Endothelial cell (in vitro differentiated cells): ENCODE measurements around the gene ZNF808. TPM values are rescaled to one million over a fixed set of nuclear protein-coding genes. Genes with fewer than 3 reads are reported as not detected.
A peak's percentile ranks its signal among the peaks of the same experiment; 100 is the strongest.
"Not testable (repeated sequence)": the region's sequence is repeated elsewhere in the genome, so short reads cannot be mapped to it uniquely, and the experiment has no call there.

Experiments used
- DNase-seq: peaks from one replicate; pipeline ENCODE4 v3.0.0; 2021; ENCODE audit warnings: low spot score
- H3K27ac Mint-ChIP-seq: one replicate; pipeline ENCODE4 v1.8.0; 2021; ENCODE audit warnings: mixed read lengths, inconsistent platforms; ENCODE audit not compliant: unreplicated experiment
- H3K27me3 Mint-ChIP-seq: one replicate; pipeline ENCODE4 v1.8.0; 2021; ENCODE audit warnings: mild to moderate bottlenecking, moderate library complexity, mixed read lengths, inconsistent platforms; ENCODE audit not compliant: unreplicated experiment
- H3K36me3 Mint-ChIP-seq: one replicate; pipeline ENCODE4 v1.8.0; 2021; ENCODE audit warnings: mild to moderate bottlenecking, low read depth, mixed read lengths, inconsistent platforms; ENCODE audit not compliant: unreplicated experiment
- H3K4me1 Mint-ChIP-seq: one replicate; pipeline ENCODE4 v1.8.0; 2021; ENCODE audit warnings: mild to moderate bottlenecking, mixed read lengths, inconsistent platforms; ENCODE audit not compliant: unreplicated experiment
- H3K4me3 Mint-ChIP-seq: one replicate; pipeline ENCODE4 v1.8.0; 2021; ENCODE audit warnings: mild to moderate bottlenecking, mixed read lengths, inconsistent platforms; ENCODE audit not compliant: unreplicated experiment
- H3K9me3 Mint-ChIP-seq: one replicate; pipeline ENCODE4 v1.8.0; 2021; ENCODE audit warnings: mixed read lengths, inconsistent platforms; ENCODE audit not compliant: unreplicated experiment
- total RNA-seq: library from RNA; stranded (reverse); fragmentation: NEBNext Ultra II Directional; extraction: Animal tissue kit (Norgen Biotek cat#: 25700); gene quantifications from one replicate; pipeline ENCODE4 v1.2.1, GENCODE V29; 2021; ENCODE audit not compliant: unreplicated experiment
- TF ChIP-seq, protein P1 (sequence below): fragments of 200-600 bp; sonication (generic); IDR thresholded peaks from one replicate; pipeline ENCODE4 v1.5.0; 2021; ENCODE audit warnings: antibody characterized with exemption; ENCODE audit not compliant: unreplicated experiment

ZNF808 gene
- total RNA-seq, 1 donor from 2014 or later: 22.6 TPM

DNA sequence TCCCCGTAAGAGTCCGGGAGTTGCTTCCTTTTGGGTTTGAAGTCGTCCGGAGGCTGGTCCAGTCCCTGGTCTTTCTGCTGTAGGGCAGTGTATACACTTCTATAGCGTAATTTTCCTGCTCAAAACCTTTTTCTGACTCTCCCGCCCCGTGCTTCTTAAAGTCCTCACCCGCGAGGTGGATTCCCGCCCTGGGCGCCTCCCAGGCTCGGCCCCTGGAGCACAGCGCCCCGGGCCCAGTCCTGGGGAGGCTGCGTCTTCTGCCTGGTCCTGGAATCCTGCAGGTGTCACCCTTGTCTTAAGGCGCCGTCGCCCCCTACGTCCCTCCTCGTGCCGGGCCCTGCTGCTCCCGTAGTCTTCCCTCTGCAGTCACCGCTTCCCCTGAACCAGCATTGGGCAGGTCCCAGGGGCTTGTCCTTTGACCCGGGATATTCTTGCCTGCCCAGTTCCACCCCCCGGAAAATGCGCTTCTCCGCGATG lies 34.4 kb upstream of the ZNF808 start:
- DNase-seq: peak; percentile 20
- H3K36me3 Mint-ChIP-seq: peaks cover 5% of the 10 kb centered on the region
- no peak overlapping the region for H3K27ac Mint-ChIP-seq
- H3K9me3 Mint-ChIP-seq: peaks cover 18% of the 10 kb centered on the region
- TF ChIP-seq, protein P1, sequence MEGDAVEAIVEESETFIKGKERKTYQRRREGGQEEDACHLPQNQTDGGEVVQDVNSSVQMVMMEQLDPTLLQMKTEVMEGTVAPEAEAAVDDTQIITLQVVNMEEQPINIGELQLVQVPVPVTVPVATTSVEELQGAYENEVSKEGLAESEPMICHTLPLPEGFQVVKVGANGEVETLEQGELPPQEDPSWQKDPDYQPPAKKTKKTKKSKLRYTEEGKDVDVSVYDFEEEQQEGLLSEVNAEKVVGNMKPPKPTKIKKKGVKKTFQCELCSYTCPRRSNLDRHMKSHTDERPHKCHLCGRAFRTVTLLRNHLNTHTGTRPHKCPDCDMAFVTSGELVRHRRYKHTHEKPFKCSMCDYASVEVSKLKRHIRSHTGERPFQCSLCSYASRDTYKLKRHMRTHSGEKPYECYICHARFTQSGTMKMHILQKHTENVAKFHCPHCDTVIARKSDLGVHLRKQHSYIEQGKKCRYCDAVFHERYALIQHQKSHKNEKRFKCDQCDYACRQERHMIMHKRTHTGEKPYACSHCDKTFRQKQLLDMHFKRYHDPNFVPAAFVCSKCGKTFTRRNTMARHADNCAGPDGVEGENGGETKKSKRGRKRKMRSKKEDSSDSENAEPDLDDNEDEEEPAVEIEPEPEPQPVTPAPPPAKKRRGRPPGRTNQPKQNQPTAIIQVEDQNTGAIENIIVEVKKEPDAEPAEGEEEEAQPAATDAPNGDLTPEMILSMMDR: no peak
- peaks cover 3% of the 10 kb centered on the region for H3K4me1 Mint-ChIP-seq
- peaks cover 8% of the 10 kb centered on the region for H3K27me3 Mint-ChIP-seq
- H3K4me3 Mint-ChIP-seq: peak overlapping the region; percentile 86

DNA sequence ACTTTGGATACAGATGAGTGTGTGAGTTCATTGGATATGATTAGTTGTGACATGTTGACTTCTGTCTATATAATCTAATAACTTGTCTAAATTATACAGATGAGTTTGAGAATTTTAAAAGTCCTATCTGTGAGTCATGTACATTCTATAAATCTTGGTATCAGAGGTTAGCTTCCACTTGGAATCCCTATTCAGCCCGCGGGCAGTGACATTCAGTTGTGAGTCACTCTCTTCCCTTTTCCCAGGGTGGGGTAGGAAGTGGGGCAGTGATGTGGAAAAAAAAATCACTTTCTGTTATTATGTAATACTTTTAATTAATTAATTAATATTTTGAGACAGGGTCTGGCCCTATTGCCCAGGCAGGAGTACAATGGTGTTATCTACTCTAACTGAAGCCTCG lies 33.0 kb upstream of the ZNF808 start:
- Mint-ChIP-seq H3K27me3 (peaks cover 8% of the 10 kb centered on the region), H3K9me3 (peaks cover 18% of the 10 kb centered on the region)

DNA sequence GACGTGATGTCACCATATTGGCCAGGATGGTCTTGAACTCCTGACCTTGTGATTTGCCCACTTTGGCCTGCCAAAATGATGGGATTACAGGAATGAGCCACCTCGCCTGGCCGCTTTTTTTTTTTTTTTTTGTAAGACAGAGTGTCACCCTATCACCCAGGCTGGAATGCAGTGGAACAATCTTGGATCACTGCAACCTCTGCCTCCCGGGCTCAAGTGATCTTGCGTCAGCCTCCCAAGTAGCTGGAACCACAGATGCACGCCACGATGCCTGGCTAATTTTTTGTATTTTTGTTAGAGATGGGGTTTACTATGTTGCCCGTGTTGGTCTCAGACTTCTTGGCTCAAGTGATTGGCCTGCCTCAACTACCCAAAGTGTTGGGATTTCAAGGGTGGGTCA lies 28.9 kb upstream of the ZNF808 start:
- TF ChIP-seq, protein P1: no peak
- Mint-ChIP-seq H3K4me3 (no peak overlapping the region), H3K36me3 (peaks cover 7% of the 10 kb centered on the region), H3K27ac (no peak overlapping the region), H3K9me3 (peaks cover 6% of the 10 kb centered on the region), H3K4me1 (peaks cover 9% of the 10 kb centered on the region), H3K27me3 (peaks cover 6% of the 10 kb centered on the region)
- DNase-seq: no peak

More for the DNA sequence above, 33.0 kb upstream of the ZNF808 start:
- H3K27ac Mint-ChIP-seq: no peak overlapping the region
- TF ChIP-seq, protein P1: no peak
- H3K4me1 Mint-ChIP-seq: peaks cover 3% of the 10 kb centered on the region
- H3K4me3 Mint-ChIP-seq: no peak overlapping the region
- DNase-seq: no peak
- peaks cover 7% of the 10 kb centered on the region for H3K36me3 Mint-ChIP-seq

DNA sequence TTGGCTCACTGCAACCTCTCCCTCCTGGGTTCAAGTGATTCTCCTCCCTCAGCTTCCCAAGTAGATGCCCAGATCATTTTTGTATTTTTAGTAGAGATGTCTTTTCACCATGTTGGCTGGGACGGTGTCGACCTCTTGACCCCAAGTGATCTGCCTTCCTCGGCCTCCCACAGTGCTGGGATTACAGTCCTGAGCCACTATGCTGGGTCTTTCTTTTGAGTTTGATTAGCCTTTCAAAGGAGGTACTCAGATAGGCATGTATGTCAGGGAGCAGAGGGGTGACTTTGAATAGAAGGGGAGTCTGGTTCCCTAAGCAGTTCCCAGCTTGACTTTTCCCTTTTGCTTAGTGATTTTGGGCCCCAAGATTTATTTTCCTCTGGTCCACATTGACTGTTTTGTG lies 27.0 kb upstream of the ZNF808 start:
- not testable (repeated sequence) for H3K27me3 Mint-ChIP-seq, H3K36me3 Mint-ChIP-seq, DNase-seq

DNA sequence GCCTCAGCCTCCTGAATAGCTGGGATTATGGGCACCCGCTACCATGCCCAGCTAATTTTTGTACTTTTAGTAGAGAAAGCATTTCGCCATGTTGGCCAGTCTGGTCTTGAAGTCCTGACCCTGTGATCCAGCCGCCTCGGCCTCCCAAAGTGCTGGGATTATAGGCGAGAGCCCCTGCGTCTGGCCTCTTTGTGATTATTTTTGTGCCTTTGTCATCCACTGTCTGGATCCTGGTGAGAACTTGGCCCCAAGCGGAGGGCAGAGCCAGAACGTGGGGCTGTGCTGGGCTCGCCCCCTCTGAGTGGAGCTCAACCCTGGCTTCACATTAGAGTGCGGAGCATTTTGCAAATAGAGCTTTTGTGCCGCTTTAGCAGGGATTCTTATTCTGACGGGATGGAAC lies 26.5 kb upstream of the ZNF808 start:
- not testable (repeated sequence) for H3K27ac Mint-ChIP-seq, H3K36me3 Mint-ChIP-seq, H3K27me3 Mint-ChIP-seq, H3K4me3 Mint-ChIP-seq, DNase-seq, H3K9me3 Mint-ChIP-seq
- H3K4me1 Mint-ChIP-seq: peaks cover 12% of the 10 kb centered on the region

More for the DNA sequence above, 27.0 kb upstream of the ZNF808 start:
- H3K27ac Mint-ChIP-seq, H3K4me3 Mint-ChIP-seq, H3K9me3 Mint-ChIP-seq: not testable (repeated sequence)
- peaks cover 12% of the 10 kb centered on the region for H3K4me1 Mint-ChIP-seq

DNA sequence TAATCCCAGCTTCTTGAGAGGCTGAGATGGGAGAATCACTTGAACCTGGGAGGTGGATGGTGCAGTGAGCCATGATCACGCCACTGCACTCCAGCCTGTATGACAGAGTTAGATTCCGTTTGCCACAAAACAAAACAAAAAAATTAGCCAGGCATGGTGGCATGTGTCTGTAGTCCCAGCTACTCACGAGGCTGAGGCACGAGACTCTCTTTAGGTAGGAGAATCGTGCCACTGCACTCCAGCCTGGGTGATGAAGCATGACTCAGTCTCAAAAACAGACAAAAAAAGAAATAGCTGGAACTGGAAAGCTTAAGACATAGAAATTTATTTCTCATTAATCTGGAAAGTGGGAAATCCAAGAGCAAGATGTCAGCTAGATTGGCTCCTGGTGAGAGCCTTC lies 20.2 kb upstream of the ZNF808 start:
- H3K4me1 Mint-ChIP-seq: peaks cover 3% of the 10 kb centered on the region
- peaks cover 16% of the 10 kb centered on the region for H3K36me3 Mint-ChIP-seq
- peaks cover 4% of the 10 kb centered on the region for H3K9me3 Mint-ChIP-seq
- no peak overlapping the region for H3K4me3 Mint-ChIP-seq
- no peaks in the 10 kb centered on the region for H3K27me3 Mint-ChIP-seq
- no peak for DNase-seq
- no peak overlapping the region for H3K27ac Mint-ChIP-seq
- TF ChIP-seq, protein P1: no peak
